SK-N-MC (cell line): ENCODE measurements around the gene KCNG2.

Experiments used
- EZH2 ChIP-seq: fragments of 200-600 bp; sonication (generic); IDR thresholded peaks from one replicate; pipeline ENCODE4 v1.6.1; 2017; ENCODE audit warnings: antibody characterized with exemption
- POLR2AphosphoS5 ChIP-seq: IDR thresholded peaks from 2 replicates; pipeline ENCODE4 v1.6.1; 2012; ENCODE audit warnings: mild to moderate bottlenecking, low read depth, low read length, borderline replicate concordance

DNA sequence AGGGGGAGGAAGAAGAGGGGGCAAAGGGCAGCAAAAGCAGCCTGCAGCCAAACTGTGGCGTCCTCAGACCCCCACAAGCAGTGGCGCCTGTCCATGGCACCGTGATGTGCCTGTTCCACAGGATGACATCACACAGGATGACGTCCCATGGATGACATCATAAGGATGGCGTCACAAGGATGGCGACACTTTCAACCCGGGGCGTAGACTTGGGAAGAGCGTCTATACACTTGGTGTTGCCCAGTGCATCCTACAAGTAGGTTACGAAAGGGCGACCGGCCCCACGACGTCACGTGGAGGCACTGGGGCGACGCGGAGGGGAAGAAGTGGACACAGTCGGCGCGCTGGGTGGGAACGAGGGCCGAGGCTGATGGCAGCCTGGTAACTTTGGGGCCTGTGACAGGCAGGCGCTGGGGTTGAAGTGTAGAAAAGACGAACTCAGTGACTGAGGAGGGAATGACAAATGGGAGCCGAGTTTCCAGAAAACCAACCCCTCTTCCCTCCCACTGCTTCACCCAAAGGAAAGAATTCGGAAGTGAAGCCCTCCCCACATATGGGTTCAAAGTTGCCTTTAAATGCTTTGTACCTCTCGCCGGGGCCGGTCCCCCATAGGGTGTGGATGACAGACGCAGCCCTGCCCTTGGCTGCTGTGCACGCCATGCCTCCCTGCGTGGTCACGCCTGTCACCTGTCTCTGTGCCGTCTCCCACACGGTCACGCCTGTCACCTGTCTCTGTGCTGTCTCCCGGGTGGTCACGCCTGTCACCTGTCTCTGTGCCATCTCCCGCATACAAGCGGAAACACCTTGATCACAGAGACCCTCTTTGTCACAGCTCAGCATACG is 13.4 kb upstream of the KCNG2 start:
- no peak for TF ChIP-seq EZH2
- TF ChIP-seq POLR2AphosphoS5 = no peak
